Tibial nerve (tissue), 4 donors: ENCODE results near the gene OPCML.

Source experiments
- EP300 ChIP-seq, 2 donors: sonication (generic); formaldehyde crosslinking; IDR thresholded peaks; one replicate each; pipeline ENCODE4 v1.6.1; 2017; ENCODE audit warnings: antibody characterized with exemption in 2 of 2, mild to moderate bottlenecking in 1 of 2
- POLR2A ChIP-seq, 2 donors: fragments of 450-650 bp; IDR thresholded peaks; one replicate each; pipeline ENCODE4 v1.6.1; 2017; ENCODE audit warnings: antibody characterized with exemption in 2 of 2, mild to moderate bottlenecking in 2 of 2, moderate library complexity in 2 of 2
- TF ChIP-seq, protein P1 (sequence below), 5 experiments: fragments of 200-600 bp in 3 of 5; fragments of 450-650 bp in 2 of 5; sonication (generic) in 3 of 5; IDR thresholded peaks; one replicate each; pipeline ENCODE4 v1.5.1; 2016 to 2019; ENCODE audit warnings: antibody characterized with exemption in 5 of 5, mild to moderate bottlenecking in 3 of 5, moderate library complexity in 2 of 5

DNA sequence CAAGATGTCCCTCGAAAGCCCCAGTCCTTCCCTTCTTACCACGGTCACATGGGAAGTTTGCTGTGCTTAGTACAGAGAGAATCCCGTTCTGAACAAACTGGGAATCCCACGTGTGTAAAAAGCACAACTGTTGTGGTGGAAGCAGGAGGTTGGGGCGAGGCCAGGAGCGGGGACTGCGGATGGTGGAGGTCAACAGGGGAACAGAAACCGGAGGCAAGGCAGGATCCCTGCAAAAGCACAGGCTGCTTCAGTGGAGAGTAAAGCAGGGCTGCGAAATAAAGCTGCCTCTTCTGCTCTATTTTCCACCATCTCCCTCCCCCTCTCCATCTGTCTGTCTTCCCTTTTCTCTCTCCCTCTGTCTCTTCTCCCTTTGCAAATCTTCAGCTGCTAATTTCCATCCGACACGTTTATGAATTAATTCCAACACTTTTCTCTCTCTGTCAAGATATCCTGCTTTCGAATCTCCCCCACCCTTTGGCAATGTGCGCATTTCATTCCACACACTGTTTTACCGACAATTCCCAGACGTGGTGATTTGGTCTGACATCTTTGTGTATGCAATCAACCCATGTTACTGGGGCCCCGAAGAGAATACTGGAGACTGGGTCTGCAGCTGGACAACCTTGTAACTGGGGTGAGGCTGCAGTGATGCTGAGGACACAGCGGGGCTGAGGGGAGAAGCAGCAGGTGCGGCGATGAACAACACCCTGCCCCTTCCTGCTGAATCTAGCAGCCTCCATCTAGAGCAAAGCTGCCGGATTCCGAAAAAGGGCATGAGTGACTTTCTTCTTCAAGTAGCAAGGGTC is 571.8 kb downstream of the OPCML start:
- TF ChIP-seq, protein P1, sequence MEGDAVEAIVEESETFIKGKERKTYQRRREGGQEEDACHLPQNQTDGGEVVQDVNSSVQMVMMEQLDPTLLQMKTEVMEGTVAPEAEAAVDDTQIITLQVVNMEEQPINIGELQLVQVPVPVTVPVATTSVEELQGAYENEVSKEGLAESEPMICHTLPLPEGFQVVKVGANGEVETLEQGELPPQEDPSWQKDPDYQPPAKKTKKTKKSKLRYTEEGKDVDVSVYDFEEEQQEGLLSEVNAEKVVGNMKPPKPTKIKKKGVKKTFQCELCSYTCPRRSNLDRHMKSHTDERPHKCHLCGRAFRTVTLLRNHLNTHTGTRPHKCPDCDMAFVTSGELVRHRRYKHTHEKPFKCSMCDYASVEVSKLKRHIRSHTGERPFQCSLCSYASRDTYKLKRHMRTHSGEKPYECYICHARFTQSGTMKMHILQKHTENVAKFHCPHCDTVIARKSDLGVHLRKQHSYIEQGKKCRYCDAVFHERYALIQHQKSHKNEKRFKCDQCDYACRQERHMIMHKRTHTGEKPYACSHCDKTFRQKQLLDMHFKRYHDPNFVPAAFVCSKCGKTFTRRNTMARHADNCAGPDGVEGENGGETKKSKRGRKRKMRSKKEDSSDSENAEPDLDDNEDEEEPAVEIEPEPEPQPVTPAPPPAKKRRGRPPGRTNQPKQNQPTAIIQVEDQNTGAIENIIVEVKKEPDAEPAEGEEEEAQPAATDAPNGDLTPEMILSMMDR (IDR thresholded peaks at IDR 0.05), result no peak
- TF ChIP-seq EP300 (IDR thresholded peaks at IDR 0.05) (no peak), POLR2A (IDR thresholded peaks at IDR 0.05) (no peak)
